HepG2 (cell line): ENCODE results near the gene CCT7. TPM values are rescaled to one million over a fixed set of nuclear protein-coding genes. Genes with fewer than 3 reads are reported as not detected.

Experiments used
- ATAC-seq: fragments of 200-7000 bp; cut with Tn5 transposase; 3 replicates; pipeline ENCODE4 v1.9.1; 2020; ENCODE audit warnings: mild to moderate bottlenecking, moderate library complexity
- BruUV-seq: library from RNA; stranded (reverse); fragments of 400-500 nt; replicated peaks from 2 replicates; lab custom pipeline; 2021; lab: Mats Ljungman, UMichigan
- CTCF ChIA-PET: fragments of 300-600 bp; formaldehyde crosslinking; extraction: SDS; loops from one replicate; lab custom pipeline; 2021; ENCODE audit warnings: low total read pairs, inconsistent platforms, low intra/inter-chr PET ratio; lab: Yijun Ruan, JAX
- POLR2A ChIA-PET: fragments of 350-600 bp; sonication (Branson Sonifier 250); formaldehyde crosslinking; loops from one replicate; lab custom pipeline; 2020; ENCODE audit warnings: antibody characterized with exemption, inconsistent platforms; lab: Yijun Ruan, JAX
- DNase-seq: peaks from one replicate; pipeline ENCODE4 v3.0.0-alpha.2; 2015; ENCODE audit warnings: low spot score
- FAIRE-seq: peaks from 3 replicates; lab custom pipeline; 2011; peaks lifted over from hg19 to GRCh38; lab: Jason Lieb, UNC
- H2AFZ ChIP-seq: one replicate; pipeline ENCODE4 v1.6.1; 2011; ENCODE audit warnings: low read length, inconsistent platforms
- H3K27ac ChIP-seq: fragments of 300-600 bp; 3 replicates; pipeline ENCODE4 v1.8.0; 2011; ENCODE audit warnings: mixed run types, mild to moderate bottlenecking, mixed read lengths, low read length, inconsistent platforms; ENCODE audit not compliant: insufficient read depth; ENCODE audit errors: extremely low read length
- H3K27me3 ChIP-seq, 2 experiments: fragments of 200-600 bp in 1 of 2; 2 replicates in 1 of 2; 3 replicates in 1 of 2; pipeline versions ENCODE4 v1.6.0 to v1.8.0; 2011; ENCODE audit warnings: low read length in 2 of 2, mild to moderate bottlenecking in 2 of 2, moderate library complexity in 2 of 2, inconsistent platforms in 1 of 2; ENCODE audit not compliant: insufficient read depth in 2 of 2, control insufficient read depth in 1 of 2
- H3K36me3 ChIP-seq, 2 experiments: fragments of 200-600 bp in 1 of 2; replicated peaks in 1 of 2; 2 replicates in 1 of 2; 3 replicates in 1 of 2; pipeline versions ENCODE4 v1.5.1 to v1.8.0; 2011; ENCODE audit warnings: low read length in 2 of 2, inconsistent platforms in 1 of 2; ENCODE audit not compliant: insufficient read depth in 2 of 2, control insufficient read depth in 1 of 2
- H3K4me1 ChIP-seq: 2 replicates; pipeline ENCODE4 v1.5.1; 2012; ENCODE audit warnings: low read length, inconsistent platforms; ENCODE audit not compliant: insufficient read depth
- H3K4me2 ChIP-seq: 2 replicates; pipeline ENCODE4 v1.6.0; 2011; ENCODE audit warnings: low read depth, low read length, inconsistent platforms
- H3K4me3 ChIP-seq, 3 experiments: fragments of 200-600 bp in 1 of 3; sonication (generic), shearing (Covaris generic) in 1 of 3; replicated peaks in 1 of 3; 2 replicates each; pipeline ENCODE4 v1.5.1; 2011 to 2016; ENCODE audit warnings: low read length in 3 of 3, inconsistent platforms in 2 of 3, low read depth in 2 of 3, mild to moderate bottlenecking in 2 of 3, control low read depth in 1 of 3, mixed read lengths in 1 of 3; ENCODE audit not compliant: insufficient read depth in 1 of 3
- H3K79me2 ChIP-seq: one replicate; pipeline ENCODE4 v1.6.1; 2011; ENCODE audit warnings: low read length, inconsistent platforms; ENCODE audit not compliant: insufficient read depth
- H3K9ac ChIP-seq: 2 replicates; pipeline ENCODE4 v1.6.0; 2011; ENCODE audit warnings: mild to moderate bottlenecking, low read depth, low read length, inconsistent platforms; ENCODE audit not compliant: insufficient read depth
- H3K9me3 ChIP-seq: 2 replicates; pipeline ENCODE4 v1.5.1; 2012; ENCODE audit warnings: mild to moderate bottlenecking, low read length
- H4K20me1 ChIP-seq: 2 replicates; pipeline ENCODE4 v1.6.0; 2011; ENCODE audit warnings: inconsistent platforms, mild to moderate bottlenecking, low read length, moderate library complexity; ENCODE audit not compliant: insufficient read depth
- ARID4A ChIP-seq: sonication (generic); formaldehyde crosslinking; IDR thresholded peaks from 2 replicates; pipeline ENCODE4 v1.5.0; 2020; ENCODE audit warnings: mild to moderate bottlenecking, missing genetic modification reagents, borderline replicate concordance
- DR1 ChIP-seq: sonication (generic); formaldehyde crosslinking; IDR thresholded peaks from 2 replicates; pipeline ENCODE4 v1.8.0; 2021; ENCODE audit warnings: mild to moderate bottlenecking, missing genetic modification reagents, inconsistent platforms
- KDM3A ChIP-seq: IDR thresholded peaks from 2 replicates; pipeline ENCODE4 v1.6.1; 2018; ENCODE audit warnings: low read depth, missing compliant biosample characterization
- MLLT10 ChIP-seq: sonication (generic); formaldehyde crosslinking; IDR thresholded peaks from 2 replicates; pipeline ENCODE4 v1.4.0; 2020; ENCODE audit warnings: missing genetic modification reagents
- MXD1 ChIP-seq: sonication (generic); formaldehyde crosslinking; IDR thresholded peaks from 2 replicates; pipeline ENCODE4 v1.4.0; 2020; ENCODE audit warnings: mild to moderate bottlenecking, missing genetic modification reagents
- NRL ChIP-seq: sonication (generic); formaldehyde crosslinking; IDR thresholded peaks from 2 replicates; pipeline ENCODE4 v1.5.0; 2020; ENCODE audit warnings: missing genetic modification reagents, mild to moderate bottlenecking, moderate library complexity, borderline replicate concordance
- ZBTB40 ChIP-seq, 2 experiments: fragments of 450-650 bp in 1 of 2; sonication (generic) in 1 of 2; formaldehyde crosslinking in 1 of 2; IDR thresholded peaks; 2 replicates each; pipeline versions ENCODE4 v1.6.1 to v1.8.0; 2016 to 2022; ENCODE audit warnings: antibody characterized with exemption in 1 of 2, mild to moderate bottlenecking in 1 of 2, missing genetic modification reagents in 1 of 2
- ZFX ChIP-seq: sonication (generic); formaldehyde crosslinking; IDR thresholded peaks from 2 replicates; pipeline ENCODE4 v1.4.0; 2020; ENCODE audit warnings: mild to moderate bottlenecking, low read depth, missing genetic modification reagents, moderate library complexity
- ZNF232 ChIP-seq: sonication (generic); formaldehyde crosslinking; IDR thresholded peaks from 2 replicates; pipeline ENCODE4 v1.4.0; 2020; ENCODE audit warnings: missing genetic modification reagents, borderline replicate concordance
- ZNF569 ChIP-seq: sonication (generic); formaldehyde crosslinking; IDR thresholded peaks from 2 replicates; pipeline ENCODE4 v1.5.0; 2020; ENCODE audit warnings: mild to moderate bottlenecking, missing genetic modification reagents, moderate library complexity, borderline replicate concordance
- WGBS: methylation state at CpG from one replicate; pipeline ENCODE4 v1.1.6; 2017; ENCODE audit warnings: low lambda C conversion rate; 5-methylcytosine and 5-hydroxymethylcytosine counted together
- in situ Hi-C: cut with HindIII; loops from 2 replicates; pipeline ENCODE4 v1.10.0; 2017; ENCODE audit warnings: low pct_unique_long_range_greater_than_20kb; ENCODE audit not compliant: extremely low pct_ligation_motif_present
- intact Hi-C: fragments of 100-400 bp; cut with micrococcal nuclease; formaldehyde crosslinking; loops from one replicate; pipeline ENCODE4 v1.10.0; 2022; ENCODE audit not compliant: unreplicated experiment
- polyA plus RNA-seq, 8 experiments: library from polyadenylated mRNA; depleted of rRNA in 3 of 8; stranded (reverse) in 7 of 8; unstranded in 1 of 8; fragments of >200 nt; fragmentation: Illumina TruSeq in 4 of 8; extraction: Trizol in 4 of 8; gene quantifications; 2 replicates each; pipeline versions ENCODE4 v1.2.1 to v1.2.3, GENCODE V29; 2011 to 2016; ENCODE audit warnings: low read depth in 4 of 8, missing spikeins in 1 of 8, mixed read lengths in 1 of 8; ENCODE audit not compliant: insufficient read depth in 1 of 8
- total RNA-seq, 5 experiments: library from RNA; depleted of rRNA; stranded (reverse); fragments of >200 nt; fragmentation: Illumina TruSeq; extraction: Trizol; gene quantifications; 2 replicates each; pipeline ENCODE4 v1.2.3, GENCODE V29; 2016; ENCODE audit warnings: low read depth in 1 of 5

The CCT7 gene
- total and polyA plus RNA-seq, 2 of the 13 experiments (the other 11 are each of a cell fraction or from before 2014, with no cell fraction given) = 347 to 517 TPM

- H3K9me3 ChIP-seq = no peaks in the 10 kb centered on the region
- no peaks in the 10 kb centered on the region for H4K20me1 ChIP-seq
- peak overlapping the region; percentile 36 for H3K27ac ChIP-seq
- WGBS = 0% methylated on average over 3 of the region's 3 CpGs
- peak overlapping the region; percentile 73 for H3K4me2 ChIP-seq
- ATAC-seq (peak; percentile 36), FAIRE-seq (no peak), DNase-seq (no peak)
- H2AFZ ChIP-seq = peak overlapping the region; percentile 51
- BruUV-seq = no TSS peak
- H3K79me2 ChIP-seq = no peaks in the 10 kb centered on the region
- intact Hi-C loops = no loop called here
- H3K4me1 ChIP-seq = peaks cover 67% of the 10 kb centered on the region
- H3K27me3 ChIP-seq = peaks cover 0 to 3% of the 10 kb centered on the region in 2 experiments; a peak in 1 of 5 replicates
- H3K9ac ChIP-seq = peak overlapping the region; percentile 37; the same call in 1 of the 2 replicates
- peak overlapping the region in 1 of 3 experiments; percentile 51; a peak in 2 of 6 replicates for H3K4me3 ChIP-seq
- CTCF ChIA-PET = interaction anchor here (0.6 kb wide), 1 partner anchor 31 kb away, joined by 3 read pairs; no protein-coding TSS in a partner anchor
- no peaks in the 10 kb centered on the region for H3K36me3 ChIP-seq
- in situ Hi-C loops = no loop called here
- POLR2A ChIA-PET = interaction anchor here (1.5 to 2.3 kb wide), 4 partner anchors 16 to 137 kb away, joined by 3 to 8 read pairs (median 6); partner anchors contain the start of genes CCT7, PRADC1 and SFXN5
- TF ChIP-seq MXD1 (no peak), ZFX (peak; percentile 69), MLLT10 (CRISPR knock-in tag) (no peak), NRL (CRISPR knock-in tag) (no peak), ZBTB40 (IDR thresholded peaks at IDR 0.05) (no peak), ZBTB40 (CRISPR knock-in tag; IDR thresholded peaks at IDR 0.05) (no peak), ARID4A (CRISPR knock-in tag) (no peak), ZNF569 (CRISPR knock-in tag) (no peak), DR1 (CRISPR knock-in tag) (no peak), KDM3A (CRISPR knock-in tag) (no peak), ZNF232 (CRISPR knock-in tag) (no peak)
Observed at GRCh38 chr2:73208258-73208657, 25.9 kb upstream of the CCT7 start.
